HepG2 (cell line): ENCODE measurements around the gene ORMDL3. TPM values are rescaled to one million over a fixed set of nuclear protein-coding genes. Genes with fewer than 3 reads are reported as not detected.

Source experiments
- ELF1 ChIP-seq: sonication (generic); formaldehyde crosslinking; IDR thresholded peaks from 2 replicates; pipeline ENCODE4 v1.4.0; 2020; ENCODE audit warnings: missing genetic modification reagents
- ETV5 ChIP-seq: IDR thresholded peaks from 2 replicates; pipeline ENCODE4 v1.6.1; 2018; ENCODE audit warnings: missing biosample characterization, missing genetic modification reagents, inconsistent platforms, borderline replicate concordance
- FOXA3 ChIP-seq: IDR thresholded peaks from 2 replicates; pipeline ENCODE4 v1.6.1; 2016; ENCODE audit warnings: missing genetic modification reagents, missing compliant biosample characterization
- HDAC1 ChIP-seq: sonication (generic); formaldehyde crosslinking; IDR thresholded peaks from 2 replicates; pipeline ENCODE4 v1.5.1; 2020; ENCODE audit warnings: mild to moderate bottlenecking, missing genetic modification reagents
- HDAC2 ChIP-seq: sonication (generic); formaldehyde crosslinking; IDR thresholded peaks from 2 replicates; pipeline ENCODE4 v1.4.0; 2020; ENCODE audit warnings: missing genetic modification reagents
- HOMEZ ChIP-seq: IDR thresholded peaks from 2 replicates; pipeline ENCODE4 v1.6.1; 2016; ENCODE audit warnings: low read depth
- IKZF5 ChIP-seq: IDR thresholded peaks from 2 replicates; pipeline ENCODE4 v1.6.1; 2018; ENCODE audit warnings: missing genetic modification reagents, mild to moderate bottlenecking, missing compliant biosample characterization
- MEIS1 ChIP-seq: sonication (generic); formaldehyde crosslinking; IDR thresholded peaks from 2 replicates; pipeline ENCODE4 v1.9.0; 2021; ENCODE audit warnings: mild to moderate bottlenecking, missing genetic modification reagents, moderate library complexity, borderline replicate concordance
- NR2F2 ChIP-seq: IDR thresholded peaks from 2 replicates; pipeline ENCODE4 v1.6.1; 2012; ENCODE audit warnings: low read depth, inconsistent platforms, borderline replicate concordance
- RXRB ChIP-seq: IDR thresholded peaks from 2 replicates; pipeline ENCODE4 v1.6.1; 2016; ENCODE audit warnings: borderline replicate concordance, missing genetic modification reagents, missing compliant biosample characterization
- THAP11 ChIP-seq: IDR thresholded peaks from 2 replicates; pipeline ENCODE4 v1.6.1; 2016; ENCODE audit warnings: missing biosample characterization, missing genetic modification reagents
- ZFX ChIP-seq: sonication (generic); formaldehyde crosslinking; IDR thresholded peaks from 2 replicates; pipeline ENCODE4 v1.4.0; 2020; ENCODE audit warnings: mild to moderate bottlenecking, low read depth, missing genetic modification reagents, moderate library complexity
- ZNF12 ChIP-seq: sonication (generic); formaldehyde crosslinking; IDR thresholded peaks from 2 replicates; pipeline ENCODE4 v1.5.0; 2020; ENCODE audit warnings: missing genetic modification reagents
- ZNF512 ChIP-seq: sonication (generic); formaldehyde crosslinking; IDR thresholded peaks from 2 replicates; pipeline ENCODE4 v1.4.0; 2020; ENCODE audit warnings: mild to moderate bottlenecking, missing genetic modification reagents
- ZSCAN25 ChIP-seq: sonication (generic); formaldehyde crosslinking; IDR thresholded peaks from 2 replicates; pipeline ENCODE4 v1.8.0; 2022; ENCODE audit warnings: mild to moderate bottlenecking, missing genetic modification reagents
- ZSCAN29 ChIP-seq: sonication (generic); formaldehyde crosslinking; conservative IDR thresholded peaks from 2 replicates; pipeline ENCODE4 v1.4.0; 2020; ENCODE audit warnings: mild to moderate bottlenecking, missing genetic modification reagents
- polyA plus RNA-seq, 8 experiments: library from polyadenylated mRNA; depleted of rRNA in 3 of 8; stranded (reverse) in 7 of 8; unstranded in 1 of 8; fragments of >200 nt; fragmentation: Illumina TruSeq in 4 of 8; extraction: Trizol in 4 of 8; gene quantifications; 2 replicates each; pipeline versions ENCODE4 v1.2.1 to v1.2.3, GENCODE V29; 2011 to 2016; ENCODE audit warnings: low read depth in 4 of 8, missing spikeins in 1 of 8, mixed read lengths in 1 of 8; ENCODE audit not compliant: insufficient read depth in 1 of 8
- total RNA-seq, 5 experiments: library from RNA; depleted of rRNA; stranded (reverse); fragments of >200 nt; fragmentation: Illumina TruSeq; extraction: Trizol; gene quantifications; 2 replicates each; pipeline ENCODE4 v1.2.3, GENCODE V29; 2016; ENCODE audit warnings: low read depth in 1 of 5
- TF ChIP-seq, protein P1 (sequence below), 2 experiments: sonication (generic) in 1 of 2; formaldehyde crosslinking in 1 of 2; IDR thresholded peaks; 2 replicates each; pipeline versions ENCODE4 v1.4.0 to v1.6.1; 2018 to 2020; ENCODE audit warnings: missing genetic modification reagents in 2 of 2, borderline replicate concordance in 1 of 2, low read depth in 1 of 2, mild to moderate bottlenecking in 1 of 2, missing biosample characterization in 1 of 2
- TF ChIP-seq, protein P2 (sequence below): sonication (generic); formaldehyde crosslinking; IDR thresholded peaks from 2 replicates; pipeline ENCODE4 v1.4.0; 2020; ENCODE audit warnings: missing genetic modification reagents

ORMDL3 gene
- total and polyA plus RNA-seq, 2 of the 13 experiments (the other 11 are each of a cell fraction or from before 2014, with no cell fraction given), result 181 to 384 TPM

DNA sequence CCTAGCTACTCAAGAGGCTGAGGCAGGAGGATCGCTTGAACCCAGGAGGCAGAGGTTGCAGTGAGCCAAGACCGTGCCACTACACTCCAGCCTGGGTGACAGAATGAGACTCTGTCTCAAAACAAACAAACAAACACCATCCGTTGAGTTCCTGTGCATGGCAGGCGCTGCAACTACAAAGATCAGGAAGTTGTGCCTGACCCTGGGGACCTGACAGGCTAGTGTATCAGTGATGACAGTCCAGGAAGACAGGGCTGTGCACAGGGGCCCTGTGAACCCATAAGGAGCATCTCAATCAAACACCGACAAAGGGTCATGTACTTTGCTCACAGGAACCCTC is 21.1 kb upstream of the ORMDL3 start (continued):
- TF ChIP-seq, protein P1, sequence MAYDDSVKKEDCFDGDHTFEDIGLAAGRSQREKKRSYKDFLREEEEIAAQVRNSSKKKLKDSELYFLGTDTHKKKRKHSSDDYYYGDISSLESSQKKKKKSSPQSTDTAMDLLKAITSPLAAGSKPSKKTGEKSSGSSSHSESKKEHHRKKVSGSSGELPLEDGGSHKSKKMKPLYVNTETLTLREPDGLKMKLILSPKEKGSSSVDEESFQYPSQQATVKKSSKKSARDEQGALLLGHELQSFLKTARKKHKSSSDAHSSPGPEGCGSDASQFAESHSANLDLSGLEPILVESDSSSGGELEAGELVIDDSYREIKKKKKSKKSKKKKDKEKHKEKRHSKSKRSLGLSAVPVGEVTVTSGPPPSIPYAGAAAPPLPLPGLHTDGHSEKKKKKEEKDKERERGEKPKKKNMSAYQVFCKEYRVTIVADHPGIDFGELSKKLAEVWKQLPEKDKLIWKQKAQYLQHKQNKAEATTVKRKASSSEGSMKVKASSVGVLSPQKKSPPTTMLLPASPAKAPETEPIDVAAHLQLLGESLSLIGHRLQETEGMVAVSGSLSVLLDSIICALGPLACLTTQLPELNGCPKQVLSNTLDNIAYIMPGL (CRISPR knock-in tag; IDR thresholded peaks at IDR 0.05; ENCODE audit: borderline replicate concordance in 1 of 2, low read depth in 1 of 2), result peak in 1 of 2 experiments; percentile 65; a peak in 1 of 4 replicates
- peak; percentile 81 for TF ChIP-seq NR2F2
- 0 out of 2 replicates have a peak, but pooled peaks have one; percentile 15 for TF ChIP-seq ZNF512 (CRISPR knock-in tag)
- TF ChIP-seq, protein P2, sequence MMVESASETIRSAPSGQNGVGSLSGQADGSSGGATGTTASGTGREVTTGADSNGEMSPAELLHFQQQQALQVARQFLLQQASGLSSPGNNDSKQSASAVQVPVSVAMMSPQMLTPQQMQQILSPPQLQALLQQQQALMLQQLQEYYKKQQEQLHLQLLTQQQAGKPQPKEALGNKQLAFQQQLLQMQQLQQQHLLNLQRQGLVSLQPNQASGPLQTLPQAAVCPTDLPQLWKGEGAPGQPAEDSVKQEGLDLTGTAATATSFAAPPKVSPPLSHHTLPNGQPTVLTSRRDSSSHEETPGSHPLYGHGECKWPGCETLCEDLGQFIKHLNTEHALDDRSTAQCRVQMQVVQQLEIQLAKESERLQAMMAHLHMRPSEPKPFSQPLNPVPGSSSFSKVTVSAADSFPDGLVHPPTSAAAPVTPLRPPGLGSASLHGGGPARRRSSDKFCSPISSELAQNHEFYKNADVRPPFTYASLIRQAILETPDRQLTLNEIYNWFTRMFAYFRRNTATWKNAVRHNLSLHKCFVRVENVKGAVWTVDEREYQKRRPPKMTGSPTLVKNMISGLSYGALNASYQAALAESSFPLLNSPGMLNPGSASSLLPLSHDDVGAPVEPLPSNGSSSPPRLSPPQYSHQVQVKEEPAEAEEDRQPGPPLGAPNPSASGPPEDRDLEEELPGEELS, result peak; percentile 85
- peak; percentile 31; the same call in 1 of the 2 replicates for TF ChIP-seq HOMEZ (CRISPR knock-in tag)
- peak; percentile 54 for TF ChIP-seq HDAC2 (CRISPR knock-in tag)
- TF ChIP-seq HDAC1 (CRISPR knock-in tag), result peak; percentile 63
- peak; percentile 80 for TF ChIP-seq ELF1
- TF ChIP-seq ETV5 (CRISPR knock-in tag), result peak; percentile 90
- TF ChIP-seq ZSCAN29 (CRISPR knock-in tag), result 0 out of 2 replicates have a peak, but pooled peaks have one; percentile 52
- TF ChIP-seq RXRB, result peak; percentile 86
- TF ChIP-seq IKZF5, result peak; percentile 36; the same call in 1 of the 2 replicates
- 0 out of 2 replicates have a peak, but pooled peaks have one; percentile 34 for TF ChIP-seq ZNF12 (CRISPR knock-in tag)
- TF ChIP-seq THAP11 (CRISPR knock-in tag), result peak; percentile 63
- TF ChIP-seq ZFX (CRISPR knock-in tag), result peak; percentile 47; the same call in 1 of the 2 replicates
- TF ChIP-seq ZSCAN25, result peak; percentile 56; the same call in 1 of the 2 replicates
- TF ChIP-seq FOXA3 (CRISPR knock-in tag), result peak; percentile 59
- peak; percentile 90; the same call in 1 of the 2 replicates for TF ChIP-seq MEIS1
